Stimulated activated CD8-positive, alpha-beta memory T cell treated with anti-CD3 and anti-CD28 coated beads, Interleukin-4, amount 100 ng/mL, for 1 hour (primary cell): ENCODE results near the gene R3HCC1L.

Experiments used
- DNase-seq, 2 donors: peaks; one replicate each; pipeline ENCODE4 v3.0.0-alpha.2; 2020; ENCODE audit warnings: low read depth in 2 of 2, low spot score in 1 of 2

Gene R3HCC1L

DNA sequence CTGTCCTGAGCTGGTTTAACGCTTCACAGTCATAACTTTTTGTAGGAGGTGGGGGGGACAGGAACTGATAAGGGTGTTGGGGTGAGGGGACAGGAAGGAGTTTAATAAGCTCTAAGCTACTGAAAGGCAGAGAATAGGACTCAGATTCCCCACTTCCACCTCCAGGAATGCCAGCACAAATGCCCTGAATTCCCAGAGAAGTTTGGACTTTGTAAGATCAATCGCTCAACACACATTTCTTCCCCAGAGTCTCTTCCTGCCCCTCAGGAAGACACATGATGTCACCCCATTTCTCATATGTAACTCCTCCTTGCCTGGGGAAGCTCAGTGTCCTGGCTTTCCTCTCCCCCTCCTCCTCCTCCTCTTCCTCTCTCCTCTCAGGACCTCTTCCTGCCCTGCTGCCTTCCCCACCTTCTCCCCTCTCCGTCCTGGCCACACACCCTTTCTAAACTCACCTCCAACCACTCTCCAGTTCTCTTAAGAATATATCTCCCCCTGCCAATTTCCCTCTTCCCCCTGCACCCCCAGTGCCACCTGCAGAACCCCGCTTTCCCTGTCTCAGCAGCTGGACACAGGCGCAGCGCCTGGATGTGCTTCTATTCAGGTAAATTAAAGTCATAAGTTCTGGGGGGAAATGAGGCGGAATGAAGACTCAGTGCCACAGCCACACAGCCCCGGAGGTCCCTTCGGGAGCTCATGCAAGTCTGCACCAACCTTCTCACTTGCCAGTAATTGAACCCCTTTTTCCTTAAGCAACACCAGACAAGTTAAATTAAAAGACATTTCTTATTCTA lies 138.8 kb downstream of the R3HCC1L start:
- DNase-seq = no peak

DNA sequence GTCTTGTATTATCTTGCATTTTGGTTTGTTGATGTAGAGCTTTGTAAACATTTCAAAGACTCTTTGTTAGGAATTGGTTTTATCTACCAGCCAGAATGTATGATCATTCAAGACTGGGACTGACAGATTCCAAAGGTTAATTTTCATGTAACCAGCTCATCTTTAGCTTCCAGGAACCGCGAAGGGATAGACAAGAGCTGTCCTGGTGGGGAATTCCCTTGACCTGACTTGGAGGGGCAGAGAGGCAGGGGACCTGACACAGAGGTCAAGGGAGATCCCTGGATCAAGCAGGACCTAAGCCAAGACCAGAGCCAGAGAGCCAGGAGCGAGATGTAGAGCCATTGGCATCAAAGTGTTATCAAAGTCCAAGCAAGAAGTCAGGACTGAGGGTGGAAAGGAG lies 140.1 kb downstream of the R3HCC1L start:
- DNase-seq = no peak

DNA sequence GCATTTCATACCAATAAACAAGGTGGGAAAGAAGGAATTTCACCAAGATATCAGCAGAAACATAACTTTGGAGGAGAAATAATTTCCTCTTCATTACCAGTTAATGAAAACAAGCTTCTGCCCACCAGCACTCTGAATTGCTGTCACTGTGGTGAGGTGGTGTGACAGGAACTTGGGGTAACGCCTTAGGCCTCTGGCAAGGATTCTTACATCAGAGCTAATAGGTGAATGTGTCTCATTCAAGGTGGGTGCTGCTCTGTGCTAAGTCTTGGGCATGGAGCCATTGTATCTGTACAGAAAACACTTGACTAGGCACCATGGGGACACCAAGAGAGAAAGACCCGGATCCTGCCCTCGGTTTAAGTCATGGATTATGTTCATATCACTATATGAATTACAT lies 141.9 kb downstream of the R3HCC1L start:
- no peak for DNase-seq

DNA sequence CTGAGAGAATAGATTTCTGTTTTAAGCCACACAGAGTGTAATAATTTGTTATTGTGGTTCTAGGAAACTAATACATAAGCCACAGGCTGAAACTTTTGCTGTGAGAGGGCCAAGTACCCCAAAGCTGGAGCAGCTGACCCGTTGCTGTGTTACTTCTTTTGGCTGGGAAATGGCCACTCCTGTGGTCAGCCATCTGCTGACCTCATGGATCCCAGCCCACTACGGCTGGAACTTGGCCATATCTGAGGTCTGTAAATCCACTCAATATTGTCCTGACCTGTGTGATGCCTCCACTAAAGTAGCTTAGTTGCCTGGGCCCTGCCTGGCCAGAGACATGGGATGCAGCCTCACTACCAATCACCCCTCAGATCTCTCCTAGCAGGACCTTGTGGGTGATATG lies 151.0 kb downstream of the R3HCC1L start:
- DNase-seq = no peak

DNA sequence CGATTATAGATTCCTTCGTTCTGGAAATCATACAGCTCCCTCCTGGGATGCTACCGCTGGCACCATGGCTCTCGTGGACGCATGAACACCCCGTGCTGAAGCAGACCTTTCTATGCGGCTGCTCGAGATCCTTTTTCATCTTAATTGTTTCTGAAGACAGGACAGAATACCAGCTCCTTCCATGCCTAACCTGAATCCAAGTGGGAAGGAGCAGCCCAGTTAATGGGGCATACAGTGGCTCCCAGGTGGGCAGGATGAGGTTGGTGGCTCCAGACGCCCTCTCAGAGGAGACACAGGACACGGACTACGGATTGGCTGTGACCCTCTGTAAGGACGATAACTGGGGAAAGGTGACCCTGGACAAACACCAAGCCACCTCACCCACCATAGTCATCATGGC lies 152.0 kb downstream of the R3HCC1L start:
- no peak for DNase-seq

DNA sequence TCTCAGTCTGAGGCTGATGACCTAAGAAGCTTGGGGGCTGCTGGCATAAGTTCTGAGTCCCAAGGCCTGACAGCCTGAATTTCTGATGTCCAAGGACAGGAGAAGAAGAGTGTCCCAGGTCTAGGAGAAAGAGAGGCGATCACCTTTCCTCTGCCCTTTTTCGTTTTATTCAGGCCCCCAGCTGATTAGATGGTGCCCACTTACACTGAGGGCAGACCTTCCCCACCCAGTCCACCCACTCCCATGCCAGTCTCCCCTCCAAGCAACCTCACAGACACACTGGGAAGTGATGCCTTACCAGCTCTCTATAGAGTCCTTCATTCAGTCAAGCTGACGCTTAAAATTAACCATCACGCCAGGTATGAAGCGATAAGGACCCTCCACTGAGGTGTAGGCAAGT lies 152.9 kb downstream of the R3HCC1L start:
- no peak for DNase-seq

DNA sequence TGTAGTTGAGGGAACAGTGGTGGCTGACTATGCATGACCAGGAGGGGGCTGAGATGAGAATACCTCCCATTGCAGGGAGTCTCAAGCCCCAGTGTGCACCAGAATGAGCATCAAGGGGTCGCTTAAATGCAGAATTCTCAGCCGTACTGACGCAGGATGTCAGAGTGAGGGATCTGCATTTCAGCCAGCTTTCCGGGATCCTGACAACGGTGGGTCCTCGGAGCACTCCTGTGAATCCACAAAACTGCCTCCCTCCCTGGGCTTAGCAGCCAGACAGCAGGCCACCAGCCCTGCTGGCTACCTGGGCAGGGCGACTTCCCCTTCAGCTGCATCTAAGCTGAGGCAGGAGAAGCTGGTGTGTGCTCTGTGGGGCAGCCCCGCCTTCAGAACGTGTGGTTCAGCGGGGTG lies 155.3 kb downstream of the R3HCC1L start:
- DNase-seq = no peak

DNA sequence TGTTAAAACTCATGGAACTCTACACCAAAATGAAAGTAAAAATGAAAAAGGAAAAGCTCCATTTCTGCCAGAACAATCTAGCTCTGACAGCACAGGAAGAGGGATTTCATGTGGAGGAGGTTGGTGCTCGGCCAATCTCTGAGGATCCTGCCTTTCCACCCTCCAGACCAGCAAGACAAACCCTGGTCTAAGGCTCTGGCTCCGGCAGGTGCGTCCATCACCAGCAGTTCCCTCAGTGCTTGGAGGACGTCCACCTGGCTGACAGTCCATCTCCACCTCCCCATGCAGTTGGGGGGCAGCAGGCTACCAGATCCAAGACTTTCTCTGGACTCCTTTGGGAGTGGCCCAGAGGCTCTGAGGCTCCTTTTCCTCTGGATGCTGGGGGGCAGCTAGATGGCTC lies 158.5 kb downstream of the R3HCC1L start:
- no peak for DNase-seq

DNA sequence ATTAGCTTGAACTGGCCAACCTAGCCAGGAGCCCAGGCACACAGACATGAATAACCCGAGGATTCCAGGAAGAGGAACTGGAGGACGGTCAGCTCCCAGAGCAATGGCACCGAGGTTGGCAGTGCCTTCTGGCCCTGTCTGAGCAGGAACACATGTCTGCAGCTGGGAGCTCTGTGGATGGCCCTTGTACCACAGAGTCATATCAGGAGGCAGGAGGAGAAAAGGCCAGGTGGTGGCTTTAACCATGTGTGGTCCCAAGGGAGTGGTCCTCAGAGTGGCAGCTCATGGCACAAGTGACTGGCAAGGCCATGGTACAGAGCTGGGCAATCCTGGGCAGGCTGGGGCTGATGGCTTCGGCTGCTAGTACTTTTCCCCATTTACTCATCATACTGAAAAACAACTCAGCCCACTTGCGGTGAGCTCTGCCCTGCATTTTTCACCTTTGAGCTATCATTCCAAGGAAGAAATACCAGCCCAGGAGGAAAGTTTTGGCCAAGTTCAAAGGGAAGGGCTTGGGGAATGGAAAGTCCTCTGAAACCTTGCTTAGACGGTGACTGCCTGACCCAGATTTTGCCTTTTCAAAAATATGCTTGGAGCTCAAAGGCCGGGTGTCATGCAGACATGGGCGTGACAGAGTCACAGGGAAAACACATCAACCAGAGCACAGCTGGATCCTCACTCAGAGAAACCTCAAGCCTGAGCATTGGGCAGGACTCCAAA lies 159.3 kb downstream of the R3HCC1L start:
- no peak for DNase-seq

DNA sequence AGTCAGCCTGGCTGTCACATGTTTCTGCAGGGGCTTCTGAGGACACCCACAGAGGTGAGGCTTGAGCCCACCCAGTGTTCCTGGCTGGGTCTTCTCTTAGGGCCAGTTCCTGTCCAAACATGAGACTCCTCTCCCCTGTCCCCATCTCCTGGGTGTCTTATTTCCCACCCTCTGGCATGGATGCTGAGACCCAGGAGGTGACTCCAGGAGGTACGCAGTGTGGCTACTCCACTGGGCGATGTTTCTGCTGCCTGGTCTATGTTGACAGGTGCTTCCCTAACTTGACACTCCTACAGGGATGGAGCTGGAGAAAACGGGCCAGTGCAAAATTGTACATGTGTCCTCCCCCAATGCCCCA lies 159.8 kb downstream of the R3HCC1L start:
- DNase-seq = no peak
